Erythroblast (primary cell): ENCODE measurements around the gene RAF1.
"Not testable (repeated sequence)": the region's sequence is repeated elsewhere in the genome, so short reads cannot be mapped to it uniquely, and the experiment has no call there.

ENCODE experiments used
- DNase-seq, 2 experiments: peaks; one replicate each; lab custom pipeline; 2025; lab: John Stamatoyannopoulos, UW
- GATA1 ChIP-seq: IDR thresholded peaks from 2 replicates; pipeline ENCODE4 v1.6.1; 2011; ENCODE audit warnings: low read depth, mild to moderate bottlenecking, control low read depth, low read length, moderate library complexity
- POLR2A ChIP-seq: IDR thresholded peaks from 2 replicates; pipeline ENCODE4 v1.6.1; 2011; ENCODE audit warnings: mild to moderate bottlenecking, low read length

Gene RAF1

GRCh38 chr3:12643010-12643380, 20.9 kb downstream of the RAF1 start:
- TF ChIP-seq POLR2A (no peak), GATA1 (no peak)
- no peak for DNase-seq

DNA sequence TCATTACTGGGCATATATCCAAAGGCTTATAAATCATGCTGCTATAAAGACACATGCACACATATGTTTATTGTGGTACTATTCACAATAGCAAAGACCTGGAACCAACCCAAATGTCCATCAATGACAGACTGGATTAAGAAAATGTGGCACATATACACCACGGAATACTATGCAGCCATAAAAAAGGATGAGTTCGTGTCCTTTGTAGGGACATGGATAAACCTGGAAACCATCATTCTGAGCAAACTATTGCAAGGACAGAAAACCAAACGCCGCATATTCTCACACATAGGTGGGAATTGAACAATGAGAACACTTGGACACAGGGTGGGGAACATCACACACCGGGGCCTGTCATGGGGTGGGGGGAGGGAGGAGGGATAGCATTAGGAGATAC, 23.1 kb downstream of the RAF1 start:
- not testable (repeated sequence) for DNase-seq

DNA sequence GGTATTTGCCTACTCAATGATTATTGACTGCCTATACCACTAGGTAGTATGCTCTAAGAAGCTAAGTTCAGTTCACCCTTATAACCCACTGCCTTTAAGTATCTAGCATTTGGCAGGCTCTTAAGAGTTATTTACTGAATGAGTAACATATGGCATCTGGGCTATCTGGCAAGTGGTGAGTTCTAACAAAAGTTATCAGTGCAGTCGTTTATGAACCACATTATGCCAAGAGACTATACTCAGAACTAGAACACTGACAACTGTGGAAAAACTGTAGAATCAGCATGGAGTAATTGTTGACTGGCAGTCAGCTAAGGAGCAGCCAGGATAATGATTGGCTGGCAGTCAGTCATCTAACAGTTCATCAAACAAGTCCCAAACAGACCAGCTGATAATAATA, 25.8 kb downstream of the RAF1 start:
- no peak for DNase-seq
- TF ChIP-seq GATA1: no peak
- no peak for TF ChIP-seq POLR2A

- no peak for DNase-seq
- TF ChIP-seq POLR2A (no peak), GATA1 (no peak)
Measured at GRCh38 chr3:12633108-12633507, 30.8 kb downstream of the RAF1 start.

DNA sequence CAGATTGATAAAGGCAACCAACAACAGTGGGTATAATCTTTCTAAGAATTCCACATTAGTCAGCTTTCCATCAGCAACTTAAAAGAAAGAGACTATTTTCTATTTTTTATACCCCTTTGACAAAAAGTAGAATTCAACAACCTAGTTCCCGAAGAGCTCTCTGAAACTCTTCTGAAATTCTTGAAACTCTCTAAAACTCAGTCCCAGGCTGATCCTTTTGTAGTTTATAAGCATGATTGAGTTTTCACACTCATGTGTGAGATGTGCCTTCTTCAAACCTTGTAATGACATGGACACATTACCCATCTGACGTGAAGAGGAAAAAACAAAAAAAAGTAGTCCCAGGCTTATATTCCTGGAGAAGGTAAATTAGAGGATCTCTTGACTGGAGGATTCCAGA, 31.4 kb downstream of the RAF1 start:
- TF ChIP-seq POLR2A (no peak), GATA1 (no peak)
- no peak for DNase-seq

DNA sequence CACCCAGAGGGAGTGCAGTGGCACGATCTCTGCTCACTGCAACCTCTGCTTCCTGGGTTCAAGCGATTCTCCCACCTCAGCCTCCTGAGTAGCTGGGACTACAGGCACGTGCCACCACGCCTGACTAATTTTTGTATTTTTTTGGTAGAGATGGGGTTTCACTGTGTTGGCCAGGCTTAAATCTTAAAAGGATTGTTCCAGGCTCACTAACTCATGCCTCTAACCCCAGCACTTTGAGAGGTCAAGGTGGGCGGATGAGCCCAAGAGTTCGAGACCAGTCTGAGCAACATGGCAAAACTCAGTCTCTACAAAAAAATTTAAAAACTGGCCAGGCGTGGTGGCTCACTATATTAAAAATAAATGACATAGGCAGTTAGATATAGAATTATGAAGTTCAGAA, 33.1 kb downstream of the RAF1 start:
- DNase-seq: not testable (repeated sequence)

GRCh38 chr3:12630292-12630691, 33.6 kb downstream of the RAF1 start:
- no peak for DNase-seq
- TF ChIP-seq GATA1 (no peak), POLR2A (no peak)

DNA sequence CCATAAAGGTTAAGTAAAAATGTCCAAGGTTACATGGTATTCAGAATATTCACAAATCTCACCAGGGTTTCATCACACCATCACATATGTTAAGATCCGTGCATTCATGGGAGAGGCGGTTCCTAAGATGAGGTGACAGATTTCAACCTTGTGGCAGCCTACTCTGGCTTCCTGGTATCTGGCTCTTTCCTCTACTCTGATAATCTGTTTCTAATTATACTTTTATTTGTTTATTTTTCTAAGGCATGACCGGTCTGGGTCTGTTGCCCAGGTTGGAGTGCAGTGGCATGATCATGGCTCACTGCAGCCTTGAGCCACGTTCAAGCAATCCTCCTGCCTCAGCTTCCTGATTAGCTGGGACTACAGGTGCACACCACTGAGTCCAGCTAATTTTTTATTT, 34.4 kb downstream of the RAF1 start:
- peak; percentile 8 to 41 for DNase-seq
- no peak for TF ChIP-seq GATA1
- no peak for TF ChIP-seq POLR2A

DNA sequence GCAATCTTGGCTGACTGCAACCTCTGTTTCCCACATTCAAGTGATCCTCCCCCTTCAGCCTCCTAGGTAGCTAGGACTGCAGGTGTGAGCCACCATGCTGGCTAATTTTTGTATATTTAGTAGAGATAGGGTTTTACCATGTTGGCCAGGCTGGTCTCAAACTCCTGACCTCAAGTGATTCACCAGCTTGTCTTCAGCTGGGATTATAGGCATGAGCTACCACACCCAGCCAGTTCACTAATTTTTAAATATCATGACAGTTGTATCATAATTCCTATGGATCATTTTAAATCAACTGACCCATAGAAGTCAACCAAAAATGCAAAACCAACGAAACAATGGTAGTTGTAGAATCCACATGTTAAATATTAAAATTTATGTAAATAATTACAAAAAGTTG, 35.1 kb downstream of the RAF1 start:
- no peak for DNase-seq
- TF ChIP-seq GATA1 (no peak), POLR2A (no peak)

- peak; percentile 37 to 47 for DNase-seq
- no peak for TF ChIP-seq GATA1
- no peak for TF ChIP-seq POLR2A
Measured at GRCh38 chr3:12627370-12627769, 36.5 kb downstream of the RAF1 start.

GRCh38 chr3:12624964-12625363, 39.0 kb downstream of the RAF1 start:
- DNase-seq: not testable (repeated sequence)

GRCh38 chr3:12624056-12624455, 39.9 kb downstream of the RAF1 start:
- no peak for DNase-seq
- TF ChIP-seq POLR2A: no peak
- no peak for TF ChIP-seq GATA1

DNA sequence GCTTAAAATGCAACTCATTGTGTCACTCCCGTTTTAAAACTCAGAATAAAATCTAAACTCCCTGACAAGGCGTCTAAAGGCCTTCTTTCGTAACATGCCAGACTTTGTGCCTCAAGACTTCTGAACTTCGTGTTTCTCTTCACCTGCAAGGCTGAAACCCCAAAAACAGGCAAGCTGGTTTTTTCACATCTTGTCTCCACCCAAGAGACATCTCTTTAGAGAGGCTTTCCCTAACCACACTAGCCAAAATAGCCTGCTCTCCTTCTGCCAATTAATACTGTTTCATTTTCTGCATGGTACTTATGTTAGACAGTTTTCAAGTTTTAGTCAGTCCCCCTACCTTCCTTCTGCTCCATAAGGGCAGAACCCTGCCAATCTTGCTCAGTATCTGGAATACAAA, 41.6 kb downstream of the RAF1 start:
- TF ChIP-seq POLR2A: no peak
- TF ChIP-seq GATA1: no peak
- peak in 1 of 2 experiments; percentile 14 for DNase-seq

DNA sequence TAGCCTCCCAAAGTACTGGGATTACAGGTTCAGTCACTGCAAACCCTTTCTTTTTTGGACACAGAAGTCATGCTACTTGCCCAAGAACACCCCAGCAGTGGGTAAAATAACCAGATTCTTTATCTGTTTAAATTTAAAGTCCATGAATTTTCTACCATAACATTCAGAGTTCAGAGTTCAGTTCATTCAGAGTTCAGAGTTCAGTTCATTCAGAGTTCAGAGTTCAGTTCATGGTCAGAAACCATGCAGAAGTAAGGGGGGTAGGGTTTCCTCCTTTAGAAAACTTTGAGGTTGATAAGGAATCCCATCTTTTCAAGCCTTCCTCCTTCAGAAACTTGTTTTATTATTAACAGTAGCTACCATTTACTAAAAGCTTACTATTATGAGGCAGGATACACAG, 43.2 kb downstream of the RAF1 start:
- TF ChIP-seq GATA1 (no peak), POLR2A (no peak)
- no peak for DNase-seq

- no peak for DNase-seq
Measured at GRCh38 chr3:12620305-12620704, 43.6 kb downstream of the RAF1 start.

DNA sequence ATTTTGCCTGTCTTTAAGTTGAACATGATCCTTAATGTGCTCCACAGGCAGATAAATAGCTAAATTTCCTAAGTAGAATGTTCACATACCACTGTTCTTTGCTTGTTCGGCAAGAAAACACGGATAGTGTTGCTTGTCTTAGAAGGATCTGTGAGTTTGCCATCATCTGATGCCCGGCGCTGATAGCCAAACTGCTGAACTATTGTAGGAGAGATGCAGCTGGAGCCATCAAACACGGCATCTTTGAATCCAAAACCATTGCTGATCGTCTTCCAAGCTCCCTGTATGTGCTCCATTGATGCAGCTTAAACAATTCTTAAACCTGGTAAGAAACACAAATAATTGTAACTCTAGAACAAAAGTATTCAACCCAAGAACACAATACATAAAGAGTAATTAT, 45.5 kb downstream of the RAF1 start:
- TF ChIP-seq GATA1: no peak
- TF ChIP-seq POLR2A: no peak
- no peak for DNase-seq

More at GRCh38 chr3:12620305-12620704, 43.6 kb downstream of the RAF1 start:
- TF ChIP-seq POLR2A (no peak), GATA1 (no peak)

- TF ChIP-seq GATA1: no peak
- no peak for TF ChIP-seq POLR2A
- DNase-seq: no peak
Measured at GRCh38 chr3:12615266-12615665, 48.7 kb downstream of the RAF1 start.
